Subcutaneous adipose tissue (tissue), 4 donors: ENCODE data around the gene RASGRF2. TPM values are rescaled to one million over a fixed set of nuclear protein-coding genes. Genes with fewer than 3 reads are reported as not detected.

Source experiments
- CTCF ChIP-seq: fragments of 450-650 bp; IDR thresholded peaks from one replicate; pipeline ENCODE4 v1.5.1; 2016; ENCODE audit warnings: low read depth, mild to moderate bottlenecking, control low read depth, antibody characterized with exemption, moderate library complexity
- total RNA-seq, 4 donors: library from RNA; depleted of rRNA; stranded (reverse); fragments of >200 nt; gene quantifications; one replicate each; pipeline ENCODE4 v1.1.0, GENCODE V29; 2016

RASGRF2 gene
- total RNA-seq, 4 donors from 2014 or later = 6.6 to 34.9 (median 20.2) TPM

GRCh38 chr5:81081461-81081835 lies 121.3 kb downstream of the RASGRF2 start:
- TF ChIP-seq CTCF = no peak

GRCh38 chr5:81086881-81087281 lies 126.7 kb downstream of the RASGRF2 start:
- no peak for TF ChIP-seq CTCF

GRCh38 chr5:81091199-81091598 lies 131.0 kb downstream of the RASGRF2 start:
- no peak for TF ChIP-seq CTCF

GRCh38 chr5:81093536-81094196 lies 133.5 kb downstream of the RASGRF2 start:
- no peak for TF ChIP-seq CTCF

- TF ChIP-seq CTCF = no peak
Observed at GRCh38 chr5:81095835-81096234, 135.7 kb downstream of the RASGRF2 start.

GRCh38 chr5:81097713-81098112 lies 137.6 kb downstream of the RASGRF2 start:
- TF ChIP-seq CTCF = no peak

- no peak for TF ChIP-seq CTCF
Observed at GRCh38 chr5:81105261-81105877, 145.2 kb downstream of the RASGRF2 start.
